Measurements from ENCODE around the gene SLC10A6. TPM values are rescaled to one million over a fixed set of nuclear protein-coding genes. Genes with fewer than 3 reads are reported as not detected.
A peak's percentile ranks its signal among the peaks of the same experiment; 100 is the strongest.
"Not testable (repeated sequence)": the region's sequence is repeated elsewhere in the genome, so short reads cannot be mapped to it uniquely, and the experiment has no call there.

Gene SLC10A6
- total and polyA plus RNA-seq, 5 experiments from 2014 or later: 0.25 TPM; not detected in 4

DNA sequence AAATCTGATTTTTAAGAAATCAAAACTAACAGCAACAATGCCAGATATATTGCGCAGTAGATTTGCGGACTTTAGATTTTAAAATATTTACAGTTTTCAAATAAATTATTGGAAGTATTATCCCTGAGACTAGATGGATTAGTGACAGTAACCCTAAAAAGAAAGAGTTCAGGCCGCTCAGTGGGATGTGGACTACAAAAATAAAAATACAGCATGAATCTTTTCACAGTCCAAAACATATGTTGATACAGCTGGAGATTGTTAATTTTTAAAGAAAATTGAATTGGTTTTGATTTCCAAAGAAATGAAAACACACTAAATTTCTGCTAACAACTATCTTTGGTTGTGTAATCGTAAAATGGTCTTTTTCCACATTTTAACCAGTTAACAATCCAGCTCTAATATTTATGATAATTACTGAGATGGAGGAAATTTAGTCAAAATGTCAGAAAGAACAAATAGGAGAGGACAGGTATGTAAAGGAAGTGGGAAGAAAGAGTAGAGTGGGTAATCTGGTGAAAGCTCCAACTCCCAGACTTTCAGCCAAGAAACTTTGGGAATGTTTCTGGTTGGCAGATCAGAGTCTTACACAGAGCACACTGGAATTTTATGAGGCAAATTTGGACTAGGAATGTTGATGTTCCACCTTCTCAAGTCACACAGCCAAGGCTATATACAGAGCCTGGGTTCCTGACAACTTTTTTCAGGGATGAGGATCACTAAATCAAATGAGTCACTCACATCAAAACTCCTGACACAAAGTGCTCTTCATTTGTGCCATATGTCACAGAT lies 27.9 kb upstream of the SLC10A6 start:
- H3K27ac Mint-ChIP-seq: no peak overlapping the region
- peaks cover 0 to 2% (median 0%) of the 10 kb centered on the region in 5 donors for H3K27me3 Mint-ChIP-seq
- DNase-seq: no peak
- H3K36me3 Mint-ChIP-seq: peaks cover 0 to 14% (median 2%) of the 10 kb centered on the region in 3 donors
- no peak for ATAC-seq
- POLR2A ChIA-PET: no interaction called here
- no peak overlapping the region for H3K4me3 Mint-ChIP-seq
- H3K9me3 Mint-ChIP-seq: peaks cover 9 to 37% (median 18%) of the 10 kb centered on the region in 9 donors
- H3K4me1 Mint-ChIP-seq: no peaks in the 10 kb centered on the region

DNA sequence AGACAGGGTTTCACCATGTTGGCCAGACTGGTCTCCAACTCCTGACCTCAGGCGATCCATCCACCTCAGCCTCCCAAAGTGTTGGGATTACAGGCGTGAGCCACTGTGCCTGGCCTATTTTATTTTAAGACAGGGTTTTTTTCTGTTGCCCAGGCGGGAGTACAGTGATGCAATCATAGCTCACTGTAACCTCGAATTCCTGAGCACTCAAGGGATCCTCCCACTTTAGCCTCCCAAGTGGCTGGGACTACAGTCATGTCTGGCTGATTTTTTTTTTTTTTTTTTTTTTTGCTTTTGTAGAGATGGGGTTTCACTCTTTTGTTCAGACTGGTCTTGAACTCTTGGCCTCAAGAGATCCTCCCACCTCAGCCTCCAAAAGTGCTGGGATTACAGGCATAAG lies 26.3 kb upstream of the SLC10A6 start:
- H3K4me1 Mint-ChIP-seq, H3K4me3 Mint-ChIP-seq, POLR2A ChIA-PET, DNase-seq, H3K27ac Mint-ChIP-seq, H3K27me3 Mint-ChIP-seq, ATAC-seq: not testable (repeated sequence)
- Mint-ChIP-seq H3K36me3 (peaks cover 0 to 14% (median 2%) of the 10 kb centered on the region in 3 donors), H3K9me3 (peaks cover 9 to 34% (median 17%) of the 10 kb centered on the region in 9 donors)

DNA sequence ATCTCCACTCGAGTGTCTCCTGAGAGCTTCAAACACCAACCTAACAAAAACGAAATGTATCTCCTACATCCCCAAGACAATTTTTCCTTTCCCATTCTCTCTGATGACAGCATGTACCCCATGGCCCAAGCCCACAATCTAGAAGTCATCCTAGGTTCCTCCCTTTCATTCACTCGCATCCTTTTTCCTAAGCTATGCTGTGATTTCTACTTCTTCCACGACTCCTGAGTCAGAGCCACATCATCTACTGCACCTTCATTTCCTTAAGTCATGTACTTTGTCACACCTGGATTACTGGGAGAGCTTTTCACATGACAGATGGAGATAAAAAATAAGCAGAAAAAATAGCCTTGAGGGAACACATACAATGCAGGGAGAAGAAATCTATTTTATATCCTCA lies 23.0 kb upstream of the SLC10A6 start:
- H3K27ac Mint-ChIP-seq: no peak overlapping the region
- H3K4me1 Mint-ChIP-seq: peaks cover 0 to 4% (median 0%) of the 10 kb centered on the region in 4 donors
- H3K4me3 Mint-ChIP-seq: no peak overlapping the region
- ATAC-seq: no peak
- POLR2A ChIA-PET: no interaction called here
- H3K9me3 Mint-ChIP-seq: peaks cover 0 to 6% (median 2%) of the 10 kb centered on the region in 9 donors
- H3K36me3 Mint-ChIP-seq: peaks cover 0 to 2% (median 0%) of the 10 kb centered on the region in 3 donors
- DNase-seq: no peak
- peaks cover 0 to 8% (median 0%) of the 10 kb centered on the region in 5 donors for H3K27me3 Mint-ChIP-seq

DNA sequence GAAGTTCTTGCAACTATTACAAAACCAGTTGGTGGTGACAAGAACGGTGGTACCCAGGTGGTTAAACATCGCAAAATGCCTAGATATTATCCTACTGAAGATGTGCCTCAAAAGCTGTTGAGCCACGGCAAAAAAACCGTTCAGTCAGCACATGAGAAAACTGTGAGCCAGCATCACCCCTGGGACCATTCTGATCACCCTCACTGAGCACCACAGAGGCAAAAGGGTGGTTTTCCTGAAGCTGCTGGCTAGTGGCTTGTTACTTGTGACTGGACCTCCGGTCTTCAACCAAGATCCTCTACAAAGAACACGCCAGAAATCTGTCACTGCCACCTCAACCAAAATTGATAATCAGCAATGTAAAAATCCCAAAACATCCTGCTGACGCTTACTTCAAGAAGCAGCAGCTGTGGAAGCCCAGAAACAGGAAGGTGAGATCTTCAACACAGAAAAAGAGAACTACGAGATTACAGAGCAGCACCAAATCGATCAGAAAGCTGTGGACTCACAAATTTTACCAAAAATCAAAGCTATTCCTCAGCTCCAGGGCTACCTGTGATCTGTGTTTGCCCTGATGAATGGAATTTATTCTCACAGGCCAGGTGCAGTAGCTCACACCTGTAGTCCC lies 21.4 kb upstream of the SLC10A6 start:
- Mint-ChIP-seq H3K36me3 (peaks cover 0 to 2% (median 0%) of the 10 kb centered on the region in 3 donors), H3K4me1 (peaks cover 0 to 4% (median 0%) of the 10 kb centered on the region in 4 donors), H3K9me3 (peaks cover 0 to 4% (median 0%) of the 10 kb centered on the region in 9 donors), H3K27me3 (peaks cover 0 to 8% (median 0%) of the 10 kb centered on the region in 5 donors), H3K4me3 (peak overlapping the region in 1 of 10 donors; percentile 50), H3K27ac (no peak overlapping the region)
- ATAC-seq: no peak
- DNase-seq: no peak
- POLR2A ChIA-PET: no interaction called here

DNA sequence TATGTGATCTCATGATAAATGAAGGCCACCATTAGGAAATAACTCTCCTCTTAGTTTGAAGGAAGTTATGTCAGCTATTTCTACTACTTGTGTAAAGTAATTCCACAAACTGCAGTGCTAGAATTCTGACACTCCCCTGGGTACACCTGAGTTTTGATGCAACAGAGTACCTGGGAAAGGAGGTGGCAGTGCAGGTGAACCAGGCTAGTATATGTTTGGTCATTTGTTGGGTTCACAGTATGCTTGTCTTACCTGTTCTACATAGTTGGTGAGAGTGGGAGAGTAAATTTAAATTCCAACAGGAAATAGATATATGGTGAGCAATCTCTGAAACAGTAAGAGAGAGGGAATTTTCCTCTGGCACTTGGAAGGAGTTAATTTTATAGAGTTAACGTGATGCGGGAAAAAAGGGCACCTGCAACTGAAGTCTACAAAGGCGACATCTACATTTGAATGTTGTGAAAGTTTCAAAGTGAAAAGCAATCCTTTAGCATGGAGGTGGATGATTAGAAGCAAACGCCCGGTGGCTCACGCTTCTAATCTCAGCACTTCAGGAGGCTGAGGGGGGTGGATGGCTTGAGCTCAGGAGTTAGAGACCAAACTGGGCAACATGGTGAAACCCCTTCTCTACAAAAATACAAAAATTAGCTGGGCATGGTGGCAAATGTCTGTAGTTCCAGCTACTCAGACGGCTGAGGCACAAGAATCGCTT lies 8.3 kb upstream of the SLC10A6 start:
- no peak overlapping the region for H3K4me3 Mint-ChIP-seq
- peaks cover 0 to 3% (median 0%) of the 10 kb centered on the region in 9 donors for H3K9me3 Mint-ChIP-seq
- POLR2A ChIA-PET: no interaction called here
- ATAC-seq (no peak), DNase-seq (no peak)
- peaks cover 0 to 4% (median 0%) of the 10 kb centered on the region in 3 donors for H3K36me3 Mint-ChIP-seq
- no peak overlapping the region for H3K27ac Mint-ChIP-seq
- no peaks in the 10 kb centered on the region for H3K4me1 Mint-ChIP-seq
- no peaks in the 10 kb centered on the region for H3K27me3 Mint-ChIP-seq

DNA sequence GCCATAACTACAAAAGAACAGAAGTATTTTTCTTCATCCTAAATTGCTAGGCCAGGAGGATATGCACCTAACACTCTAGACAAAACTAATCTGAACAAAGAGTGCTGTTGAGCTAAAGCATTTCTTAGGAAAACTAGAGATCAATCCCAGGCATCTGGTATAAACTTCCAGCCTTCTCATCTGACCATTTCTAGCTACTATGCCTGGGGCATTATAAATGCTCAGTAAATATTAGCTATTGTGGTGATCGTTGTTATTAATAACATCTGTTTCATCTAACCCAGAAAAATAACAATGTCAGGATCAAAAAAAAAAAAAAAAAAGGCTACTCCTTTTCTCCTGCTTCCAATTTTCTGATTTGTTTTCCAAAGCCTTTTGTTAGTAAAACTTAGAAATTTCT lies 7.7 kb upstream of the SLC10A6 start:
- DNase-seq: no peak
- POLR2A ChIA-PET: no interaction called here
- Mint-ChIP-seq H3K36me3 (peaks cover 0 to 4% (median 0%) of the 10 kb centered on the region in 3 donors), H3K27me3 (no peaks in the 10 kb centered on the region), H3K4me3 (no peak overlapping the region), H3K9me3 (peaks cover 0 to 2% (median 0%) of the 10 kb centered on the region in 9 donors), H3K4me1 (no peaks in the 10 kb centered on the region), H3K27ac (no peak overlapping the region)
- ATAC-seq: no peak

DNA sequence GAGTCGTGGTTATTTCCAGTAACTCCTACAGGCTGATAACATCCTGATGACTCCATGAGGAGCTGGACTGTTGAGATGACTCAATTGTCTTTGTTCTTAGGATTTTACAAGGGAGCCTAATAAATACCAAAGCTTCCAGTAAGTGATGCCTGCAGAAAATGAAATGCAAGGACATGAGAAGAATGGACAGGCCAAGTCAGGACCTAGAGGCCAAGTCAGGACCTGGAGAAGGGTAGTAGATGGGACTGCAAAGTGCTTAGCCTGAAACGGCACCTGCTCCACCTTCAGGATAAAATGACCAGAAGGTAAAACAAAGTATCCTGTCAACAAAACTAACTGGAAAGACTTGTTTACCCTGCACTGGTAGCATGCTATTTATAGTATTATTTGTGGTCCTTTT lies 6.4 kb upstream of the SLC10A6 start:
- H3K9me3 Mint-ChIP-seq: peaks cover 0 to 2% (median 0%) of the 10 kb centered on the region in 9 donors
- H3K27me3 Mint-ChIP-seq: peaks cover 0 to 1% (median 0%) of the 10 kb centered on the region in 5 donors
- POLR2A ChIA-PET: no interaction called here
- ATAC-seq (no peak), DNase-seq (no peak)
- H3K4me1 Mint-ChIP-seq: no peaks in the 10 kb centered on the region
- no peak overlapping the region for H3K27ac Mint-ChIP-seq
- H3K36me3 Mint-ChIP-seq: peaks cover 0 to 4% (median 0%) of the 10 kb centered on the region in 3 donors
- no peak overlapping the region for H3K4me3 Mint-ChIP-seq

DNA sequence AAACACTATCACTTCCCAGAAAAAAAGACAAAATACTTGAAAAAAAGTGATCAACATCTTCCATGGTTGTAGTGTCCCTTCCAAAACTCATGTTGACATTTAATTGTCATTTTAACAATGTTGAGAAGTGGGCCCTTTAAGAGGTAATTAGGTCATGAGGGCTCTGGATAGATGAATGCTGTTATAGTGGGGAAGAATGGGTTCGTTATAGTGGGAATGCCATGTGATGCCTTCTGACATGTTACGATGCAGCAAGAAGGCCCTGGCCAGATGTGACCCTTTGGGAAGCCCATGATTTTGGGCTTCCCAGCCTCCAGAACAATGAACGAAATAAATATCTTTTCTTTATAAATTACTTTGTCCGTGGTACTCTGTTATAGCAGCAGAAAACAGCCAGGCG lies 4.0 kb upstream of the SLC10A6 start:
- POLR2A ChIA-PET: no interaction called here
- H3K4me1 Mint-ChIP-seq: no peaks in the 10 kb centered on the region
- peaks cover 0 to under 1% (median 0%) of the 10 kb centered on the region in 3 donors for H3K36me3 Mint-ChIP-seq
- no peaks in the 10 kb centered on the region for H3K9me3 Mint-ChIP-seq
- H3K27me3 Mint-ChIP-seq: peaks cover 0 to 9% (median 3%) of the 10 kb centered on the region in 5 donors
- DNase-seq: no peak
- no peak for ATAC-seq
- H3K4me3 Mint-ChIP-seq: no peak overlapping the region
- H3K27ac Mint-ChIP-seq: no peak overlapping the region

DNA sequence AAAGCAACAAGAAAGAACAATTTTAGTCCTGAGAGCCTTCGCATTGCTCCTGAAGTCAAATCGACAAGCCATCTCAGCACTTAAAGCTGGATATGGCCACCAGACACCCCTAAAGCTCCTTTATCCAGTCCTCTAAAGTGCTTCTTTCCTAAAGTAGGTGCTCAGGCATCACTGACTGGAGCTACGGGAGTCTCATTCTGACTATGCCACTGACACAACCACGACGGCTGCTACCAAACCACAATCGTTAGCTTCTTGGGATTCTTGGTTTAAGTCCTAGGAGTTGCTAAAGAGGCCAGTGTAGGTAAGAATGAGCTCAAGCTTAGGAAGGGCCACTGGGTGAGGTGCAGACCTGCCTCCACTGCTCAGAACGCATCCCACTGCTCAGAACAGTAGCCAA lies 1.0 kb downstream of the SLC10A6 start:
- no peak overlapping the region for H3K4me3 Mint-ChIP-seq
- no peaks in the 10 kb centered on the region for H3K9me3 Mint-ChIP-seq
- H3K4me1 Mint-ChIP-seq: peaks cover 0 to under 1% (median 0%) of the 10 kb centered on the region in 4 donors
- POLR2A ChIA-PET: no interaction called here
- ATAC-seq: no peak
- H3K27me3 Mint-ChIP-seq: peaks cover 0 to 13% (median 5%) of the 10 kb centered on the region in 5 donors
- no peak overlapping the region for H3K27ac Mint-ChIP-seq
- DNase-seq: no peak
- H3K36me3 Mint-ChIP-seq: no peaks in the 10 kb centered on the region

DNA sequence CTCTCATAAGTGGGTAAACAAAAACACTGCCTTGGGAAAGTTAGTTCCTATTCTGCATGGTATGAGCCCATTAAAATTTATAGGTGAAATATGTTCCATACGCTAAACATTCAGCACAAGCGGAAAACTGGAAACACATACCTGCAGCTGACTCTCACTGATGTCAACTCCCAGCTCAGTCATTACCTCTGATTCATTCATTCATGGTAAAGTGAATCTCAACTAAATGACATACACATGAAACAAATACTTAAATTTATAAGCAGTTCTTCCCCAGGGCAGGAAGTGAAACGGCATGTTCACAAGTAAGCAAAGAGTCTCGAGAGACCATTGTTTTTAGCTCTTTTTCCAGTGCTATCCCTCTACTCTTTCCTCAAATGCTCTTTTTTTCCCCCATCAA lies 1.6 kb downstream of the SLC10A6 start:
- Mint-ChIP-seq H3K4me1 (peaks cover 0 to 2% (median 0%) of the 10 kb centered on the region in 4 donors), H3K4me3 (no peak overlapping the region), H3K27me3 (peaks cover 0 to 13% (median 5%) of the 10 kb centered on the region in 5 donors), H3K27ac (no peak overlapping the region), H3K36me3 (no peaks in the 10 kb centered on the region), H3K9me3 (no peaks in the 10 kb centered on the region)
- DNase-seq: no peak
- ATAC-seq: no peak
- POLR2A ChIA-PET: no interaction called here

DNA sequence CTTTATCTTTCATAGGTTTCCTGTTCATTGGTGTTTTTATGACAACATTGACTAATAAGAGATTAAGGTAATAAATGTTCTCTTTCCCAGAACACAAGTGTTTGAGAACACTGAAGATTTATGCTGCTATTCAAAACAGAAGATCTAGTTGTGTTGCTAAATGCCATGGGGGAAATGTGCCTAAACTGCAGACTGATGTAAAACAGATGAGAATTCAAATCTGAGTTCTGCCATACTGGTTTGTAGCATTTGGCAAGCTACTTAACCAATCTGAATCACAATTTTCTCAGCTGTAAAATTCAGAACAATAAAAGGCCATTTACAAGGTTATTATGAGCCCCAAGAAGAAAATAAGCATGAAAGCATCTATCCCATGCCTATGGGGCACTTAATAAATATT lies 2.3 kb downstream of the SLC10A6 start:
- H3K9me3 Mint-ChIP-seq: no peaks in the 10 kb centered on the region
- POLR2A ChIA-PET: no interaction called here

DNA sequence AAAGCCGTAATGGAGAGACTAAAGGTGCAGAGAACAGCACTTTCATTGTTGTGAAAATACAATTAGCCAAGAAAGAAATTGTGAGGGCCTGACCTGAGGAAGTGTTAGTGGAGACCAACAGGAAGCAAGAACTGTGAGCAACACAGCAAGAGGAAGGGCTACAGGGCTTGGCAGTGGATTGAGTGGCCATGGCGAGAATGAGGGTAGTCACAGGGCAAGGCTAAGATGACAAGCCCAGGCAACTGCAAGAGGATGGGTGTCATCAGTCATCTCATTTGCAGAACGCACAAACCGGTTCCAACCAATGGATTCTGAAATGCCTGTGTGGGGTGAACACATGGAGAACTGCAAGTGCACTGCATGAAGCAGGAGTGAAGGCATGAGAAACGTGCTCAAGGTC lies 3.6 kb downstream of the SLC10A6 start:
- Mint-ChIP-seq H3K27me3 (peaks cover 0 to 13% (median 4%) of the 10 kb centered on the region in 5 donors), H3K36me3 (no peaks in the 10 kb centered on the region), H3K4me1 (peaks cover 0 to 2% (median 0%) of the 10 kb centered on the region in 4 donors), H3K4me3 (no peak overlapping the region), H3K27ac (no peak overlapping the region), H3K9me3 (no peaks in the 10 kb centered on the region)
- POLR2A ChIA-PET: no interaction called here
- no peak for DNase-seq
- ATAC-seq: no peak

More for the DNA sequence above, 2.3 kb downstream of the SLC10A6 start:
- Mint-ChIP-seq H3K36me3 (no peaks in the 10 kb centered on the region), H3K4me1 (peaks cover 0 to 2% (median 0%) of the 10 kb centered on the region in 4 donors), H3K4me3 (no peak overlapping the region), H3K27ac (no peak overlapping the region), H3K27me3 (peaks cover 0 to 13% (median 5%) of the 10 kb centered on the region in 5 donors)
- no peak for ATAC-seq
- no peak for DNase-seq

DNA sequence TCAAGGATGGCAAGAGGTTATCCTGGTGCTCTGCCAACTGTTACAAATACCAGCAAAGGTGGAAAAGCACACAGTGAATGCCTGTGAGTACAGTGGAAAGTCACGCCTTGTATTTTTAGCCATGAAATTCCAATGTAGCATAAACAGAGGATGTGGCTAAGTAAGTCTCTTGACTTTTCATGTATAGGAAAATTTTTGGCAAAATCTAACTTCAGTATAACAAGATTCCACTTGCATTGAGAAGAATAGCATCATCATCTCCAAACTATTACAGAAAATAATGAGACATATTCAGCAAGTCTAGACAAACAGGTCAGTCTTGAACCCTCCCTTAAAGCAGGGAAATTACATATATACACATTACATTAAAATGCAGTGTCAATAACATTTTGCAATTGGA lies 7.9 kb downstream of the SLC10A6 start:
- Mint-ChIP-seq H3K27ac (no peak overlapping the region), H3K36me3 (no peaks in the 10 kb centered on the region), H3K4me3 (no peak overlapping the region), H3K9me3 (no peaks in the 10 kb centered on the region), H3K27me3 (peaks cover 0 to 9% (median 1%) of the 10 kb centered on the region in 5 donors), H3K4me1 (peaks cover 0 to 2% (median 0%) of the 10 kb centered on the region in 4 donors)
- ATAC-seq (no peak), DNase-seq (no peak)
- POLR2A ChIA-PET: no interaction called here

Data from naive thymus-derived CD8-positive, alpha-beta T cell (primary cell).